WTC11 (cell line): Measurements from ENCODE around the gene GPR108. TPM values are rescaled to one million over a fixed set of nuclear protein-coding genes. Genes with fewer than 3 reads are reported as not detected.
A peak's percentile ranks its signal among the peaks of the same experiment; 100 is the strongest.
"Not testable (repeated sequence)": the region's sequence is repeated elsewhere in the genome, so short reads cannot be mapped to it uniquely, and the experiment has no call there.

ENCODE experiments used
- ATAC-seq: fragments of 200-7000 bp; cut with Tn5 transposase; 2 replicates; pipeline ENCODE4 v1.10.0; 2021; ENCODE audit warnings: mild to moderate bottlenecking, moderate library complexity
- CTCF ChIA-PET: fragments of 300-600 bp; sonication (Branson Sonifier 250); formaldehyde crosslinking; loops from one replicate; lab custom pipeline; 2021; ENCODE audit warnings: antibody characterized with exemption; lab: Charles Lee
- POLR2A ChIA-PET: fragments of 350-600 bp; sonication (Branson Sonifier 250); formaldehyde crosslinking; loops from one replicate; lab custom pipeline; 2021; ENCODE audit warnings: antibody characterized with exemption; lab: Charles Lee
- DNase-seq: peaks from one replicate; pipeline ENCODE4 v3.0.0; 2021; ENCODE audit warnings: low spot score
- H3K27ac Mint-ChIP-seq: 2 replicates; pipeline ENCODE4 v1.8.0; 2021; ENCODE audit warnings: mixed read lengths
- H3K27me3 Mint-ChIP-seq: 2 replicates; pipeline ENCODE4 v1.8.0; 2021; ENCODE audit warnings: low read depth, mild to moderate bottlenecking, moderate library complexity, mixed read lengths
- H3K36me3 Mint-ChIP-seq: 2 replicates; pipeline ENCODE4 v1.8.0; 2021; ENCODE audit warnings: mixed read lengths
- H3K4me1 Mint-ChIP-seq: 2 replicates; pipeline ENCODE4 v1.8.0; 2022; ENCODE audit warnings: mixed read lengths
- H3K4me3 Mint-ChIP-seq: 2 replicates; pipeline ENCODE4 v1.8.0; 2021; ENCODE audit warnings: mild to moderate bottlenecking, moderate library complexity, mixed read lengths
- H3K9me3 Mint-ChIP-seq: 2 replicates; pipeline ENCODE4 v1.8.0; 2021; ENCODE audit warnings: mixed read lengths
- ATF1 ChIP-seq: sonication (generic); formaldehyde crosslinking; IDR thresholded peaks from 2 replicates; pipeline ENCODE4 v1.8.1; 2023; ENCODE audit warnings: mild to moderate bottlenecking, moderate library complexity, missing genetic modification reagents
- GABPB1 ChIP-seq: sonication (generic); formaldehyde crosslinking; IDR thresholded peaks from 2 replicates; pipeline ENCODE4 v1.8.1; 2023; ENCODE audit warnings: mild to moderate bottlenecking, missing genetic modification reagents
- MXD4 ChIP-seq: fragments of 250-450 bp; sonication (Bioruptor Pico); IDR thresholded peaks from 2 replicates; pipeline ENCODE4 v1.8.0; 2021; ENCODE audit warnings: mild to moderate bottlenecking, moderate library complexity, borderline replicate concordance
- SP1 ChIP-seq: sonication (generic); formaldehyde crosslinking; conservative IDR thresholded peaks from 2 replicates; pipeline ENCODE4 v1.8.1; 2022; ENCODE audit warnings: missing genetic modification reagents
- total RNA-seq: library from RNA; stranded (reverse); gene quantifications from 3 replicates; pipeline ENCODE4 v1.2.3, GENCODE V29; 2021
- TF ChIP-seq, protein P1 (sequence below): sonication (generic); formaldehyde crosslinking; IDR thresholded peaks from 2 replicates; pipeline ENCODE4 v1.8.0; 2022; ENCODE audit warnings: mild to moderate bottlenecking, missing genetic modification reagents
- TF ChIP-seq, protein P2 (sequence below): sonication (generic); formaldehyde crosslinking; IDR thresholded peaks from 2 replicates; pipeline ENCODE4 v1.8.1; 2023; ENCODE audit warnings: mild to moderate bottlenecking, missing genetic modification reagents
- TF ChIP-seq, protein P3 (sequence below): sonication (generic); formaldehyde crosslinking; IDR thresholded peaks from 2 replicates; pipeline ENCODE4 v1.8.1; 2022; ENCODE audit warnings: missing genetic modification reagents, borderline replicate concordance
- TF ChIP-seq, protein P4 (sequence below): sonication (generic); formaldehyde crosslinking; IDR thresholded peaks from 2 replicates; pipeline ENCODE4 v1.8.1; 2022; ENCODE audit warnings: low read depth, missing genetic modification reagents, borderline replicate concordance

The GPR108 gene
- total RNA-seq, 1 experiment from 2014 or later: 48.7 TPM

DNA sequence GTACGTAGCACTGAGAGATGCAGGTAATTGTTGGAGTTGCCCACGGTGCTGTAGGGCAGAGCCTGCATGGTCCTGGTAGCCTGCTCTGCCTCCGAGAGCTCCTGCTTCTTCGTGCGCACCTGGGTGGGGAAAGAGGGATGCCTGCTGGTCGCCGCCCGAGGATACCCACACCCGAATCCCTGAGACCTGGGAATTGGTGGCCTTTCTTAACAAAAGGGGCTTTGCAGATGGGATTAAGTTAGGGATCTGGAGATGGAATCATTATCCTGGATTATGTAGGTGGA, 26.4 kb downstream of the GPR108 start:
- Mint-ChIP-seq H3K4me1 (peaks cover 13% of the 10 kb centered on the region), H3K36me3 (no peaks in the 10 kb centered on the region), H3K27me3 (peaks cover 40% of the 10 kb centered on the region), H3K27ac (no peak overlapping the region), H3K4me3 (peak overlapping the region; percentile 59), H3K9me3 (no peaks in the 10 kb centered on the region)
- ChIA-PET POLR2A (no interaction called here), CTCF (interaction anchor here (0.7 to 1.1 kb wide), 10 partner anchors 10 to 235 kb away, joined by 3 to 5 read pairs (median 4); partner anchors contain the start of genes C3, GPR108 and VAV1)
- no peak for DNase-seq
- no peak for ATAC-seq
- TF ChIP-seq, protein P1, sequence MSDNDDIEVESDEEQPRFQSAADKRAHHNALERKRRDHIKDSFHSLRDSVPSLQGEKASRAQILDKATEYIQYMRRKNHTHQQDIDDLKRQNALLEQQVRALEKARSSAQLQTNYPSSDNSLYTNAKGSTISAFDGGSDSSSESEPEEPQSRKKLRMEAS (CRISPR knock-in tag): peak; percentile 12; the same call in 1 of the 2 replicates
- TF ChIP-seq, protein P2, sequence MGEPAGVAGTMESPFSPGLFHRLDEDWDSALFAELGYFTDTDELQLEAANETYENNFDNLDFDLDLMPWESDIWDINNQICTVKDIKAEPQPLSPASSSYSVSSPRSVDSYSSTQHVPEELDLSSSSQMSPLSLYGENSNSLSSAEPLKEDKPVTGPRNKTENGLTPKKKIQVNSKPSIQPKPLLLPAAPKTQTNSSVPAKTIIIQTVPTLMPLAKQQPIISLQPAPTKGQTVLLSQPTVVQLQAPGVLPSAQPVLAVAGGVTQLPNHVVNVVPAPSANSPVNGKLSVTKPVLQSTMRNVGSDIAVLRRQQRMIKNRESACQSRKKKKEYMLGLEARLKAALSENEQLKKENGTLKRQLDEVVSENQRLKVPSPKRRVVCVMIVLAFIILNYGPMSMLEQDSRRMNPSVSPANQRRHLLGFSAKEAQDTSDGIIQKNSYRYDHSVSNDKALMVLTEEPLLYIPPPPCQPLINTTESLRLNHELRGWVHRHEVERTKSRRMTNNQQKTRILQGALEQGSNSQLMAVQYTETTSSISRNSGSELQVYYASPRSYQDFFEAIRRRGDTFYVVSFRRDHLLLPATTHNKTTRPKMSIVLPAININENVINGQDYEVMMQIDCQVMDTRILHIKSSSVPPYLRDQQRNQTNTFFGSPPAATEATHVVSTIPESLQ (CRISPR knock-in tag): no peak
- TF ChIP-seq GABPB1: no peak

DNA sequence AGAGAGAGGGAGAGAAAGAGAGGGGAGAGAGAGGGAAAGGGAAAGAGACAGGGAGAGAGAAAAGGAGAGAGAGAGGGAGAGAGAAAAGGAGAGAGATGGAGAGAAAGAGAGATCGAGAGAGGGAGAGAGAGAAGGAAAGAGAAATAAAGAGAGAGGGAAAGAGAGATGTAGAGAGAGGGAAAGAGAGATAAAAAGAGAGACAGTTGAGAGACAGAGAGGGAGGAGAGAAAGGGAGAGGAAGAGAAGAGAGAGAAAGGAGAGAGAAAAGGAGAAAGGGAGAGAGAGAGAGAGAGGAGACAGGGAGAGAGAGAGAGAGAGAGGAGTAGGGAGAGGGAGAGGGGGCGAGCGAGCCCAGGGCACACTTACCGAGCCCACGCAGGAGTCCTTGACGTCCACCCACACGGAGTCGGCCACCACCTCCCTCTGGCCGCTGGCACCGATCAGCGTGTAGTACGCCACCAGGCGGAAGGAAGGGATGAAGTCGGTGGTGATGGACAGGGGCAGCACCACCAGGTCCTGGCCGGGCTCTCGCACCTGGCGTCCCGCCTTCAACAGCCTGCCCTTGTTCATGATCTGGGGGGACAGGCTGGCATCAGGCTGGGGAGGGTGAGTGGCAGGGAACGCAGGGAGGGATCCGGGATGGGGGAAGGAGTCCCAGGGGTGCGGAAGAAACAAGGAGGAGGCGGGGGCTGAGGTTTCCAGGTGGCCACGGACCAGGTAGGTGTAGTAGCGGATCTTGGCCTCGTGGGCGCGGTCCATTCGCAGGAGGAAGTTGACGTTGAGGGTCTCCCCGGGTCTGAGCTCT, 26.9 kb downstream of the GPR108 start:
- ChIA-PET POLR2A (no interaction called here), CTCF (interaction anchor here (0.7 to 1.1 kb wide), 10 partner anchors 10 to 234 kb away, joined by 3 to 5 read pairs (median 4); partner anchors contain the start of genes C3, GPR108 and VAV1)
- no peak overlapping the region for H3K27ac Mint-ChIP-seq
- peaks cover 40% of the 10 kb centered on the region for H3K27me3 Mint-ChIP-seq
- TF ChIP-seq, protein P1 (CRISPR knock-in tag): peak; percentile 43; the same call in 1 of the 2 replicates
- TF ChIP-seq, protein P3, sequence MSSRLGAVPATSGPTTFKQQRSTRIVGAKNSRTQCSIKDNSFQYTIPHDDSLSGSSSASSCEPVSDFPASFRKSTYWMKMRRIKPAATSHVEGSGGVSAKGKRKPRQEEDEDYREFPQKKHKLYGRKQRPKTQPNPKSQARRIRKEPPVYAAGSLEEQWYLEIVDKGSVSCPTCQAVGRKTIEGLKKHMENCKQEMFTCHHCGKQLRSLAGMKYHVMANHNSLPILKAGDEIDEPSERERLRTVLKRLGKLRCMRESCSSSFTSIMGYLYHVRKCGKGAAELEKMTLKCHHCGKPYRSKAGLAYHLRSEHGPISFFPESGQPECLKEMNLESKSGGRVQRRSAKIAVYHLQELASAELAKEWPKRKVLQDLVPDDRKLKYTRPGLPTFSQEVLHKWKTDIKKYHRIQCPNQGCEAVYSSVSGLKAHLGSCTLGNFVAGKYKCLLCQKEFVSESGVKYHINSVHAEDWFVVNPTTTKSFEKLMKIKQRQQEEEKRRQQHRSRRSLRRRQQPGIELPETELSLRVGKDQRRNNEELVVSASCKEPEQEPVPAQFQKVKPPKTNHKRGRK (CRISPR knock-in tag): peak; percentile 87
- TF ChIP-seq, protein P4, sequence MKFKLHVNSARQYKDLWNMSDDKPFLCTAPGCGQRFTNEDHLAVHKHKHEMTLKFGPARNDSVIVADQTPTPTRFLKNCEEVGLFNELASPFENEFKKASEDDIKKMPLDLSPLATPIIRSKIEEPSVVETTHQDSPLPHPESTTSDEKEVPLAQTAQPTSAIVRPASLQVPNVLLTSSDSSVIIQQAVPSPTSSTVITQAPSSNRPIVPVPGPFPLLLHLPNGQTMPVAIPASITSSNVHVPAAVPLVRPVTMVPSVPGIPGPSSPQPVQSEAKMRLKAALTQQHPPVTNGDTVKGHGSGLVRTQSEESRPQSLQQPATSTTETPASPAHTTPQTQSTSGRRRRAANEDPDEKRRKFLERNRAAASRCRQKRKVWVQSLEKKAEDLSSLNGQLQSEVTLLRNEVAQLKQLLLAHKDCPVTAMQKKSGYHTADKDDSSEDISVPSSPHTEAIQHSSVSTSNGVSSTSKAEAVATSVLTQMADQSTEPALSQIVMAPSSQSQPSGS (CRISPR knock-in tag): no peak
- peak; percentile 38; the same call in 1 of the 2 replicates for TF ChIP-seq SP1 (CRISPR knock-in tag)
- H3K4me3 Mint-ChIP-seq: peak overlapping the region; percentile 59
- H3K36me3 Mint-ChIP-seq: no peaks in the 10 kb centered on the region
- H3K9me3 Mint-ChIP-seq: no peaks in the 10 kb centered on the region
- peak; percentile 49 for DNase-seq
- H3K4me1 Mint-ChIP-seq: peaks cover 13% of the 10 kb centered on the region
- ATAC-seq: peak; percentile 84

DNA sequence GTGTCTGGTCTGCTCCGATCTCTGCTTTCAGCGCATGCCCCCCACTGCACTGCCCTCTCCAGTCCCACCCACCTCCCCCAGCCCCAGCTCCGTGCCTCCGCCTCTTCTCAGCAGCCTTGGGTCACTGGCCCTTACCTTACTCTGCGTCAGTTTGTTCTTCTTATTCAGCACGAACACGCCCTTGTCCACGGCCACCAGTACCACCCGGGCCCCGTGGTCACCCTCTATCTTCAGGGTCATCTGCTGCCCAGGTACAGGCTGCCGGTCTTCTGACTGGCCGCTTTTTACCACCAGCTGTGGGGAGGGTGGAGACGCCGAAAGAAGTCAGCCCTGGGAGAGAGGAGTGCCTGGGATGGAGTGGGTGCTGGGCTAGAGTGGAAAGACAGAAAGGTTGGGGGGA, 27.8 kb downstream of the GPR108 start:
- DNase-seq (no peak), ATAC-seq (no peak)
- Mint-ChIP-seq H3K27ac (no peak overlapping the region), H3K36me3 (no peaks in the 10 kb centered on the region), H3K4me1 (peaks cover 13% of the 10 kb centered on the region), H3K4me3 (peak overlapping the region; percentile 31; the same call in 1 of the 2 replicates), H3K9me3 (no peaks in the 10 kb centered on the region), H3K27me3 (peaks cover 40% of the 10 kb centered on the region)
- POLR2A ChIA-PET: no interaction called here
- CTCF ChIA-PET: interaction anchor here (0.6 to 0.7 kb wide), 3 partner anchors 60 to 193 kb away, joined by 3 to 5 read pairs (median 3); no protein-coding TSS in a partner anchor
- TF ChIP-seq MXD4: no peak
- TF ChIP-seq ATF1 (CRISPR knock-in tag): no peak
- TF ChIP-seq, all 79 proteins: peak for 0

DNA sequence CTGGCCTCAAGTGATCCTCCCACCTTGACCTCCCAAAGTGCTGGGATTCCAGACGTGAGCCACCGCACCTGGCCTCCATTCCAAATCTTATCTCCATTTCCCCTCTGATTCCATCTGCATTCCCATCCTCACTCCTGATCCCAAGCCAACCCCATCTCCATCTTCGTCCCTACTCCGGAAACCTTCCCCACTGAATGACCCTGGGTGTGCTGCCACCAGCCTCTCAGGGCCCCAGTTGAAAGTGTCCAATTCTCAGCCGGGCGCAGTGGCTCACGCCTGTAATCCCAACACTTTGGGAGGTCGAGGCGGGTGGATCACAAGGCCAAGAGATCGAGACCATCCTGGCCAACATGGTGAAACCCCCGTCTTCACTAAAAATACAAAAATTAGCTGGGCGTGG, 28.5 kb downstream of the GPR108 start:
- peaks cover 40% of the 10 kb centered on the region for H3K27me3 Mint-ChIP-seq
- H3K4me1 Mint-ChIP-seq: peaks cover 13% of the 10 kb centered on the region
- H3K36me3 Mint-ChIP-seq, POLR2A ChIA-PET, H3K9me3 Mint-ChIP-seq, ATAC-seq, H3K4me3 Mint-ChIP-seq, DNase-seq, H3K27ac Mint-ChIP-seq: not testable (repeated sequence)
- CTCF ChIA-PET: interaction anchor here (0.7 kb wide), 2 partner anchors 155 to 192 kb away, joined by 3 read pairs; no protein-coding TSS in a partner anchor
